ENCODE results near the gene JSRP1.

The JSRP1 gene

DNA sequence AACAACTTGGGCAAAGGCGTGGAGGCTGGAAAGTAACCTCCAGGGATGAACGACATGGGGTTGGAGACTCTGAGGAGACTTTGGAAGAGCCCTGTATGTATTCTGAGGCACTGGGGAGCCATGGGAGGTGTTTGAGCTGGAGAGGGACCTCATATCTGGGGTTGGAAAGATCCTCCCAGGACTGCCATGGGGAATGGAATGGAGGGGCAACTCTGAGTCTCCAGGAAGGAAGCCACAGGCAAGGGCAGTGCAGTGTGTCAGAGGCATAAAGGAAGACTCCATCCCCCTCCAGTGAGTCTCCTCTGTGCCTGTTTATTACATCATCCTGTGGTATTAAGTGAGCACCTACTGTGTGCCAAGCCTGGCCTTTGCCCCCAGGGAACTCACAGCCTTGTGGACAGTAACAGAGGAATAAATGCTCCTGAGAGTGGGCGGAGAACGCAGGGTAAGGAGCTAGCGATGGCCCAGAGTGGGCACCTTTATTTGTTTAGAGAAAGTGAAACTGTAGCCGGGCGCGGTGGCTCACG is 18.0 kb upstream of the JSRP1 start:
- peaks cover 92% of the 10 kb centered on the region for H3K36me3 Mint-ChIP-seq
- H3K9me3 Mint-ChIP-seq: no peaks in the 10 kb centered on the region
- peak overlapping the region; percentile 84 for H3K4me3 Mint-ChIP-seq
- no peak for DNase-seq (ENCODE audit: low spot score in 2 of 2)
- H3K4me1 Mint-ChIP-seq: peaks cover 40% of the 10 kb centered on the region
- no peak for ATAC-seq
- peak overlapping the region; percentile 95 for H3K27ac Mint-ChIP-seq

DNA sequence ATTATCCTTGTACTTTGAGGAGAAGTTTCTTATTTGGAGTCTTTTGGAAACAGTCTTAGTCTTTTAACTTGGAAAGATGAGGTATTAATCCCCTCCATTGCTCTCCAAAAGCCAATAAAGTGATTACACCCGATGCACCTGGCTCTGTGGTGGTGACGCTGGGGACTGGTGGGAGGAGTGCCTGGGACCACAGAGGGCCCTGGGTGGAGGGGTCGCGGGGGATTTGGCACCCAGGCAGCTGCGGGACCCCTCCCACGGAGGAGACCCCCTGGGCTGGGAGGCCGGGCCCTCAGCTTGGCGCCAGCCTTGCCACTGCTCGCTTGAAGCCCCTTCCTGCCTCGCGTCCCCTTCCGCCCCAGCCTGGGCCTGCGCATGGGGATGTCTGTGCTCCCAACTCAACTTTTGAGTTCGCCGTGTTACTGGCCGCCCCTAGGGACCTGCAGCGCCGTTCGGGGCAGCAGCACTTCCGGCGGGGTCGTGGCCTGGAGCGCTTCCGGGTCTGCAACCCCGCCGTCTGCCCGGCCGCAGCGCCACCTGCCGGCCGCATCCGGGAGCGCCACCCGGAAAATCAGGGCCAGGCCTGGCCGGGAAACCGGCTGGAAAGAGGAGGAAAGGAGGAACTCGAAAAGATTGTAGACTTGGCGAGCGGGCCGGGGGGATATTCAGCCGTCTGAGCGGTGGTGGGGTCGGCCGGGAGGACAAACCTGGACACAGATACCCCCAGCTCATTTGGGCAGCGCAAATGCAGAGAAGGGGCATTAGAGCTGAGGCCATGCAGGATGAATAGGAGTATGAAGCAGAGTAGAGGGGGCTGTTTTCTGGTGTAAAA is 17.4 kb upstream of the JSRP1 start:
- Mint-ChIP-seq H3K27ac (peak overlapping the region; percentile 95), H3K4me1 (peaks cover 40% of the 10 kb centered on the region), H3K9me3 (no peaks in the 10 kb centered on the region), H3K4me3 (peak overlapping the region; percentile 84), H3K36me3 (peaks cover 89% of the 10 kb centered on the region)
- DNase-seq (ENCODE audit: low spot score in 2 of 2) (peak; percentile 88 to 90), ATAC-seq (peak; percentile 68)

GRCh38 chr19:2271234-2272103 is 15.3 kb upstream of the JSRP1 start:
- ATAC-seq (no peak), DNase-seq (ENCODE audit: low spot score in 2 of 2) (no peak)
- H3K36me3 Mint-ChIP-seq: peaks cover 70% of the 10 kb centered on the region
- peaks cover 43% of the 10 kb centered on the region for H3K4me1 Mint-ChIP-seq
- H3K9me3 Mint-ChIP-seq: no peaks in the 10 kb centered on the region
- H3K27ac Mint-ChIP-seq: peak overlapping the region; percentile 95
- H3K4me3 Mint-ChIP-seq: peak overlapping the region; percentile 84

- Mint-ChIP-seq H3K36me3 (peaks cover 66% of the 10 kb centered on the region), H3K4me3 (peak overlapping the region; percentile 84), H3K27ac (peak overlapping the region; percentile 95), H3K4me1 (peaks cover 47% of the 10 kb centered on the region), H3K9me3 (no peaks in the 10 kb centered on the region)
- ATAC-seq (peak; percentile 53), DNase-seq (ENCODE audit: low spot score in 2 of 2) (peak in 1 of 2 donors; percentile 83)
Measured at GRCh38 chr19:2270423-2271233, 14.4 kb upstream of the JSRP1 start.

DNA sequence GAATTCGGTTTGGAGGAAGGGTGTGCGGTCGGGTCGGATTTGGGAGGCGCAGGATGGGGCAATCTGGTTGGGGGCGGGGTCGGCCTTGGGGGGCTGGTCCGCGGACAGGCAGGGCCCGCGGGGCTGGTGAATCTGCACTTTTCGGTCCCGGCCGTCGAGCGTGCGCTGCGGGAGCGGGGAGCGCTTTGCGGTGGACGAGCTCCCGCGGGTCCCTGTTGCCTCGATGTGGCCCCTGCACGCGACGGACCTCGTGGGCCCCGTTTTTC is 13.9 kb upstream of the JSRP1 start:
- peak overlapping the region; percentile 84 for H3K4me3 Mint-ChIP-seq
- H3K4me1 Mint-ChIP-seq: peaks cover 44% of the 10 kb centered on the region
- peaks cover 62% of the 10 kb centered on the region for H3K36me3 Mint-ChIP-seq
- H3K27ac Mint-ChIP-seq: peak overlapping the region; percentile 95
- DNase-seq (ENCODE audit: low spot score in 2 of 2) (no peak), ATAC-seq (no peak)
- H3K9me3 Mint-ChIP-seq: no peaks in the 10 kb centered on the region

GRCh38 chr19:2269244-2270156 is 13.3 kb upstream of the JSRP1 start:
- Mint-ChIP-seq H3K36me3 (peaks cover 56% of the 10 kb centered on the region), H3K27ac (peak overlapping the region; percentile 95), H3K9me3 (no peaks in the 10 kb centered on the region), H3K4me1 (peaks cover 40% of the 10 kb centered on the region), H3K4me3 (peak overlapping the region; percentile 84)
- ATAC-seq (peak; percentile 76), DNase-seq (ENCODE audit: low spot score in 2 of 2) (peak; percentile 100)

DNA sequence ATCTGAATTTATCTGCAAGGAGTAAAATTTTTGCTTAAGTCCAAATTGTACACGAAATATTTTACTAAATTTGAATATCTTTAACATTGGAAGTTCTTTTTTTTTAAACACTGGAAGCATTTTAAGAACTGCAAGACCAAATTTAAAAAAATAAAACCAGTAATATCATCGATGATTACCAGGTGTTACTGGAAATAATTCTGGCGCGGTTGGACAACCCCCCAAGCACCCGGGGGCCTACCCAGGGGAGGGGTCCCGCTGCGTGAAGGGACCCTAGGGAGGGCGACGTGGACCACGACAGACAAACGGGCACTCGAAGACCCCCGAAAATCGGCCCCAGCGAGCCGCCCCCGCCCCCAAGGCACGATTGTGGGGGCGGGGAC is 12.6 kb upstream of the JSRP1 start:
- H3K9me3 Mint-ChIP-seq: no peaks in the 10 kb centered on the region
- peaks cover 50% of the 10 kb centered on the region for H3K36me3 Mint-ChIP-seq
- peak overlapping the region; percentile 84 for H3K4me3 Mint-ChIP-seq
- DNase-seq (ENCODE audit: low spot score in 2 of 2) (no peak), ATAC-seq (no peak)
- H3K27ac Mint-ChIP-seq: peak overlapping the region; percentile 95
- peaks cover 34% of the 10 kb centered on the region for H3K4me1 Mint-ChIP-seq

- H3K4me1 Mint-ChIP-seq: peaks cover 30% of the 10 kb centered on the region
Measured at GRCh38 chr19:2268480-2268830, 12.2 kb upstream of the JSRP1 start.

GRCh38 chr19:2266183-2266993 is 10.2 kb upstream of the JSRP1 start:
- ATAC-seq: no peak
- Mint-ChIP-seq H3K9me3 (no peaks in the 10 kb centered on the region), H3K36me3 (peaks cover 25% of the 10 kb centered on the region), H3K4me1 (peaks cover 9% of the 10 kb centered on the region), H3K4me3 (no peak overlapping the region), H3K27ac (peak overlapping the region; percentile 68)
- no peak for DNase-seq (ENCODE audit: low spot score in 2 of 2)

More at GRCh38 chr19:2268480-2268830, 12.2 kb upstream of the JSRP1 start:
- no peak for DNase-seq (ENCODE audit: low spot score in 2 of 2)
- H3K27ac Mint-ChIP-seq: peak overlapping the region; percentile 95
- H3K9me3 Mint-ChIP-seq: no peaks in the 10 kb centered on the region
- peak overlapping the region; percentile 84 for H3K4me3 Mint-ChIP-seq
- peaks cover 46% of the 10 kb centered on the region for H3K36me3 Mint-ChIP-seq
- no peak for ATAC-seq

DNA sequence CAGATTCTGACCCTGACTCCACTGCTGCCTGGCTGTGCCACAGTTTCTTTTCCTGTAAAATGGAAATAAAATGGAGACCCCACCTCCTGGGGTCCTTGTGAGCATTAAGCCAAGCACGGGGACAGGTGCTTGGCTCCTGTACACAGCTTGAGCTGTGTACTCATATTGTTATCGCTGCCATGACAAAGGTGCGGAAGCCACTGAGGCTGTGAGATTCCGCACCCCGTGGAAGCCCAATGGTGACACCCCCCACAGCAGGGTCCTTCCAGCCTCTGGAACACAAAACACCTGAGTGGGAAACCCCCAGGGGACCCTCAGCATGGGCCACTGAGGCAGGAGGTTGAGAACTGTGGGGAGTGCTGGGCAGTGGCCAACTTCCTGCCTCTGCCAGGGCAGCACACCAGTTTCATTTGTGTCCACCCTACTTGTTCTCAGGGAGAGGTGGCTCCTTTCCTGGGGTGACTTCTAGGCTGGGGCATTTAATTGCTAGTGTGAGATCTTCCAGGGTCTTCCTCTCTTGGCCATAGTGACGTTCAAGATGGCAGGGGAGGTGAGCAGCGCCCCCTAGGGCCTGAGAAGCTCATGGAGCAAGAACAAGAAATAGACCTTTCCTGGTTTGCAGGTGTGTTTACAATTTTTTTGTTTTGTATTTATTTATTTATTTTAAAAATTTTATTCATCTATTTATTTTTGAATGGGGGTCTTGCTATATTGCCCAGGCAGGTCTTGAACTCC is 5.4 kb upstream of the JSRP1 start:
- peak in 1 of 2 donors; percentile 78 for DNase-seq (ENCODE audit: low spot score in 2 of 2)
- H3K9me3 Mint-ChIP-seq: no peaks in the 10 kb centered on the region
- H3K4me3 Mint-ChIP-seq: no peak overlapping the region
- H3K27ac Mint-ChIP-seq: peak overlapping the region; percentile 73
- no peaks in the 10 kb centered on the region for H3K36me3 Mint-ChIP-seq
- ATAC-seq: peak; percentile 59
- H3K4me1 Mint-ChIP-seq: peaks cover 21% of the 10 kb centered on the region

DNA sequence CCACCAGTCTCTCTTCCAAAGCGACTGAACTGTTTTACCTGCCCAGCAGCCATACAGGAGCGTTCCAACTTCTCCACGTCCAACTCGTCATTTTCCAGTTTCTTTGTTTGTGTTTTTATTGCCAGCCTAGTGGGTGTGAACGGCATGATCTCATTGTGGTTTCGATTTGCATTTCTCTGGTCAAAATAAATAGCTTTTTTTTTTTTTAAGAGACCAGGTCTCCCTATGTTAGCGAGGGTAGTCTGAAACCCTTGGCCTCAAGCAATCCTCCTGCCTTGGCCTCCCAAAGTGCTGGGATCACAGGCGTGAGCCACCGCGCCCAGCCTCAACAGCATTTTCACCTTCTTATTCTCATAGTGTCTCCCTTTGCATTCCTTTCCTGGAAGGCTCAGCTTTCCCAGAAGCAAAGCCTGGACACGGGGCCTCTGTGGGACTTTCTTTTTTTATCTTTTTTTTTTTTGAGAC is 4.2 kb upstream of the JSRP1 start:
- no peak for DNase-seq (ENCODE audit: low spot score in 2 of 2)
- H3K4me1 Mint-ChIP-seq: peaks cover 17% of the 10 kb centered on the region
- H3K9me3 Mint-ChIP-seq: no peaks in the 10 kb centered on the region
- peak; percentile 58 for ATAC-seq
- peak overlapping the region; percentile 73 for H3K27ac Mint-ChIP-seq
- peak overlapping the region; percentile 46 for H3K4me3 Mint-ChIP-seq
- no peaks in the 10 kb centered on the region for H3K36me3 Mint-ChIP-seq

DNA sequence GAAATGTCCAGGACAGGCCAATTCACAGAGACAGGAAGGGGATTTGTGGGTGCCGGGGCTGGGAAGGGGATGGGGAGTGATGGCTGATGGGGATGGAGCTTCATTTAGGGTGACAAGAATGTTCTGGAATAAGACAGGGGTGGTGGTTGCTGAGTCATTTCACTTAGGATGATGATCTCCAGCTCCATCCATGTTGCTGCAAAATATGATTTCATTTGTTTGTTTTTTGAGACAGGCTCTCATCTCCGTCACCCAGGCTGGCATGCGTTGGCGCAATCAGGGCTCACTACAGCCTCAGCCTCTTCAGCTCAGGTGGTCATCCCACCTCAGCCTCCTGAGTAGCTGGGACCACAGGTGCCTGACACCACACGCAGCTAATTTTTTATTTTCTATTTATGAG is 3.1 kb upstream of the JSRP1 start:
- Mint-ChIP-seq H3K4me3 (no peak overlapping the region), H3K27ac (peak overlapping the region; percentile 73), H3K4me1 (peaks cover 17% of the 10 kb centered on the region)

More for the DNA sequence above, 3.1 kb upstream of the JSRP1 start:
- Mint-ChIP-seq H3K36me3 (no peaks in the 10 kb centered on the region), H3K9me3 (no peaks in the 10 kb centered on the region)
- no peak for ATAC-seq
- no peak for DNase-seq (ENCODE audit: low spot score in 2 of 2)
